A673 (cell line): ENCODE measurements around the gene KCNMA1. TPM values are rescaled to one million over a fixed set of nuclear protein-coding genes. Genes with fewer than 3 reads are reported as not detected.

Experiments used
- BruUV-seq: library from RNA; stranded (reverse); fragments of 400-500 nt; replicated peaks from 2 replicates; lab custom pipeline; 2021; lab: Mats Ljungman, UMichigan
- CTCF ChIA-PET: fragments of 300-600 bp; sonication (Branson Sonifier 250); formaldehyde crosslinking; loops from one replicate; lab custom pipeline; 2022; ENCODE audit warnings: antibody characterized with exemption; lab: Charles Lee
- POLR2A ChIA-PET: fragments of 300-600 bp; sonication (Branson Sonifier 250); formaldehyde crosslinking; loops from one replicate; lab custom pipeline; 2022; ENCODE audit warnings: antibody characterized with exemption; ENCODE audit not compliant: low non-redundant PET; lab: Charles Lee
- DNase-seq: peaks from one replicate; pipeline ENCODE4 v3.0.0-alpha.2; 2015; ENCODE audit warnings: low spot score
- H3K27ac ChIP-seq: fragments of 200-600 bp; sonication (generic); 2 replicates; pipeline ENCODE4 v1.5.1; 2016; ENCODE audit warnings: mixed run types, low read depth, mild to moderate bottlenecking, mixed read lengths, antibody characterized with exemption, low read length; ENCODE audit not compliant: poor library complexity, severe bottlenecking
- H3K27me3 ChIP-seq: fragments of 200-600 bp; sonication (generic); replicated peaks from 2 replicates; pipeline ENCODE4 v1.6.1; 2017; ENCODE audit warnings: mixed run types, low read depth, mild to moderate bottlenecking, mixed read lengths, antibody characterized with exemption, low read length; ENCODE audit not compliant: insufficient read depth, poor library complexity
- H3K36me3 ChIP-seq: fragments of 200-600 bp; sonication (generic); 2 replicates; pipeline ENCODE4 v1.6.1; 2016; ENCODE audit warnings: mixed run types, mild to moderate bottlenecking, mixed read lengths, antibody characterized with exemption, low read length; ENCODE audit not compliant: insufficient read depth, poor library complexity, severe bottlenecking
- H3K4me1 ChIP-seq: fragments of 200-600 bp; sonication (generic); 2 replicates; pipeline ENCODE4 v1.6.1; 2017; ENCODE audit warnings: mixed run types, mild to moderate bottlenecking, mixed read lengths, antibody characterized with exemption, low read length; ENCODE audit not compliant: insufficient read depth, poor library complexity, severe bottlenecking
- H3K4me3 ChIP-seq: fragments of 200-600 bp; sonication (generic); 2 replicates; pipeline ENCODE4 v1.5.1; 2016; ENCODE audit warnings: low read depth, mixed run types, mild to moderate bottlenecking, mixed read lengths, low read length; ENCODE audit not compliant: poor library complexity, severe bottlenecking
- H3K9me3 ChIP-seq: fragments of 200-600 bp; sonication (generic); 2 replicates; pipeline ENCODE4 v1.6.1; 2016; ENCODE audit warnings: mixed run types, low read depth, mild to moderate bottlenecking, mixed read lengths, antibody characterized with exemption, low read length; ENCODE audit not compliant: poor library complexity, severe bottlenecking
- EZH2 ChIP-seq: fragments of 200-600 bp; sonication (generic); IDR thresholded peaks from 2 replicates; pipeline ENCODE4 v1.6.1; 2017; ENCODE audit warnings: borderline replicate concordance, low read depth, mild to moderate bottlenecking, mixed read lengths, antibody characterized with exemption, low read length; ENCODE audit not compliant: poor library complexity, severe bottlenecking
- intact Hi-C: fragments of 100-400 bp; cut with micrococcal nuclease; formaldehyde crosslinking; loops from one replicate; pipeline ENCODE4 v1.10.0; 2022; ENCODE audit not compliant: unreplicated experiment
- total RNA-seq: library from RNA; stranded (reverse); gene quantifications from 2 replicates; pipeline ENCODE4 v1.2.3, GENCODE V29; 2021
- TF ChIP-seq, protein P1 (sequence below): fragments of 300-800, 200-600 bp; sonication (generic); conservative IDR thresholded peaks from 2 replicates; pipeline ENCODE4 v1.5.1; 2017; ENCODE audit warnings: low read depth, mild to moderate bottlenecking, antibody characterized with exemption, low read length, moderate library complexity, mixed read lengths

The KCNMA1 gene
- total RNA-seq, 1 experiment from 2014 or later: 0.84 TPM

DNA sequence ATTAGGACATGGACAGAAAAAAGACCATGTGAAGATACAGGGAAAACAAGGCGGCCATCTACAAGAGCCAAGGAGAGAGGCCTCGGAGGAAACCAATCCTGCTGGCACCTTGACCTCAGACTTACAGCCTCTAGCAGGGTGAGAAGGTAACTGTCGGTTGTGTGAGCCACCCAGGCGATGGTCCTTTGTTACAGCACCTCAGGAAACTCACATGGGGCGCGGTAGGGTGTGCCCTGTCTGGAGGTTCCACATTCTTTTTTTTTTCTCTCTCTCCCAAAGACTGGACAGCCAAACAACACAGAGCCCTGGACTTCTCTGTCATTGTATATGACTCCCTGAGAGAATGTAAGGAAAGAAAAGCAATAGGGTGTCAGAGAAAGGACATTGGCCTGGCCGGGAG lies 163.2 kb downstream of the KCNMA1 start:
- no TSS peak for BruUV-seq
- Histone ChIP-seq H3K27me3 (peaks cover 17% of the 10 kb centered on the region), H3K36me3 (no peaks in the 10 kb centered on the region), H3K4me3 (no peak overlapping the region), H3K27ac (no peak overlapping the region), H3K4me1 (no peaks in the 10 kb centered on the region), H3K9me3 (no peaks in the 10 kb centered on the region)
- no peak for DNase-seq
- ChIA-PET POLR2A (no interaction called here), CTCF (no interaction called here)
- intact Hi-C loops: no loop called here
- TF ChIP-seq, protein P1, sequence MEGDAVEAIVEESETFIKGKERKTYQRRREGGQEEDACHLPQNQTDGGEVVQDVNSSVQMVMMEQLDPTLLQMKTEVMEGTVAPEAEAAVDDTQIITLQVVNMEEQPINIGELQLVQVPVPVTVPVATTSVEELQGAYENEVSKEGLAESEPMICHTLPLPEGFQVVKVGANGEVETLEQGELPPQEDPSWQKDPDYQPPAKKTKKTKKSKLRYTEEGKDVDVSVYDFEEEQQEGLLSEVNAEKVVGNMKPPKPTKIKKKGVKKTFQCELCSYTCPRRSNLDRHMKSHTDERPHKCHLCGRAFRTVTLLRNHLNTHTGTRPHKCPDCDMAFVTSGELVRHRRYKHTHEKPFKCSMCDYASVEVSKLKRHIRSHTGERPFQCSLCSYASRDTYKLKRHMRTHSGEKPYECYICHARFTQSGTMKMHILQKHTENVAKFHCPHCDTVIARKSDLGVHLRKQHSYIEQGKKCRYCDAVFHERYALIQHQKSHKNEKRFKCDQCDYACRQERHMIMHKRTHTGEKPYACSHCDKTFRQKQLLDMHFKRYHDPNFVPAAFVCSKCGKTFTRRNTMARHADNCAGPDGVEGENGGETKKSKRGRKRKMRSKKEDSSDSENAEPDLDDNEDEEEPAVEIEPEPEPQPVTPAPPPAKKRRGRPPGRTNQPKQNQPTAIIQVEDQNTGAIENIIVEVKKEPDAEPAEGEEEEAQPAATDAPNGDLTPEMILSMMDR: no peak
- TF ChIP-seq EZH2: no peak

DNA sequence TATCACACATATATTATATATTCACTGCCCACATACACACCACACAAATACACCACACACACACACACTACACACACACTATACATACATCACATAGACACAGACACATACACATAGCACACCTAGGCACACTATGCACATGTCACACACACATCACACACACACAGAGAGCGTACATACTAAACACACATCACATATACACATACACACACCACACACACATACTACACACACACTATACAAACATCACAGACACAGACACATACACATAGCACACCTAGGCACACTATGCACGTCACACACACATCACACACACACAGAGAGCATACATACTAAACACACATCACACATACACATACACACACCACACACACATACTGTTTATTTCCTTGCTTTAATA lies 165.5 kb downstream of the KCNMA1 start:
- H3K4me3 ChIP-seq: no peak overlapping the region
- H3K4me1 ChIP-seq: no peaks in the 10 kb centered on the region
- BruUV-seq: no TSS peak
- H3K27me3 ChIP-seq: peaks cover 4% of the 10 kb centered on the region
- H3K36me3 ChIP-seq: no peaks in the 10 kb centered on the region
- no peak overlapping the region for H3K27ac ChIP-seq
- POLR2A ChIA-PET: no interaction called here
- CTCF ChIA-PET: no interaction called here
- H3K9me3 ChIP-seq: no peaks in the 10 kb centered on the region
- TF ChIP-seq, protein P1: no peak
- TF ChIP-seq EZH2: no peak
- intact Hi-C loops: no loop called here
- no peak for DNase-seq

DNA sequence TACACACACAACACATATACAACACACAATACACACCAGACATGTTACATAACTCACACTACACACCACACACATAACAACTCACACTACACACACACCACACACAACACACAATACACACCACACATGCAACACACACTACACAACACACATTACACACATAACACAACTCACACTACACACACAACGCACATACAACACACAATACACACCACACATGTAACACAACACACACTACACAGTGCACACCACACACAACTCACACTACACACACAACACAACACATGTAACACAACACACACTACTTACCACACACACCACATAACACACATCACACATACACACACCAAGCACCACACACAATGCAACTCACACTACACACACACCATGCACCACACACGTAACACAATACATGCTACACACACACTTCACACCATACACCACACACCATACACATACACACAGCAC lies 166.5 kb downstream of the KCNMA1 start:
- Histone ChIP-seq H3K27ac (no peak overlapping the region), H3K4me3 (no peak overlapping the region), H3K27me3 (no peaks in the 10 kb centered on the region), H3K4me1 (no peaks in the 10 kb centered on the region), H3K36me3 (no peaks in the 10 kb centered on the region), H3K9me3 (no peaks in the 10 kb centered on the region)
- intact Hi-C loops: no loop called here
- ChIA-PET CTCF (no interaction called here), POLR2A (no interaction called here)
- no peak for DNase-seq
- no TSS peak for BruUV-seq
- TF ChIP-seq EZH2: no peak
- TF ChIP-seq, protein P1: no peak
